Activated CD4-positive, alpha-beta T cell treated with anti-CD3 and anti-CD28 coated beads for 24 hours (primary cell): ENCODE measurements around the gene TMEM115.
A peak's percentile ranks its signal among the peaks of the same experiment; 100 is the strongest.
"Not testable (repeated sequence)": the region's sequence is repeated elsewhere in the genome, so short reads cannot be mapped to it uniquely, and the experiment has no call there.

Source experiments
- DNase-seq, 2 donors: peaks; one replicate each; pipeline ENCODE4 v3.0.0-alpha.2; 2020; ENCODE audit warnings: low read depth in 2 of 2

Gene TMEM115

GRCh38 chr3:50318615-50319014, 40.7 kb downstream of the TMEM115 start:
- DNase-seq: no peak

DNA sequence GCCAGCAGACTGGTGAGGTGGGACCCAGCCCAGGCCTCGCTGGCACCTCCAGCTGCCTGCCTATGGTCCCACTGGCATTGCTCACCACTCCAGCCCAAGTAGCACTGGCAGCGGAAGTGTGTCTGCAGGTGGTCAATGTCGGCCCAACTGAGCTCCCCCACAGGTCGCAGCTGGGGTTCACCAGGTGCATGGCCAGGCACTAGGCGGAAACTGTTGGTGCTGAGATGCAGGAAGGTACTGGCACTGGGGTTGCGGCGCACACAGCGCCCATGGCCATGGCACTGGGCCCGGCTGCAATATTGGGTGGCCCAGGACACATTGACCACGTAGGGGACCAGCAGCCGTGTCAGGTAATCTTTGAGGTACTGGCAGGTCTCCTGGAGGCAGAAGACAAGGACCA, 41.2 kb downstream of the TMEM115 start:
- no peak for DNase-seq

DNA sequence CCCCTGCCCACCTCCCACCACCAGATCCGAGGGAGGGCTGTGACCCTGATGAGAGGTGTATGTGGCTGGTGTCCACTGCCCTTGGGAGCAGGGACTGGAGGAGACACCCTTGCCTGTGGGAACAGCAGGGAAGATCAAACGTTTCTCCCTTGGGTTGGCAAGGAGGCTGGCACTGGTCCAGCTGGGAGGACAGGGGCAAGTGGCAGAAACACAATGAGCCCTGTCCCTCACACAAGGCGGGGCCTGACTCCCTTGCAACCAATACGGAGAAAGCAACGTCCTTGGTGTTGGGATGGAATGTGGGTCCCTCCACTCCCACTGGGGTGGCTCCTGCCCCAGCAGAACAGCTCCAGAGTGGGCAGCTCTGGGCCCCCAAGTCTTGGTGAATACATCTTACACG, 42.0 kb downstream of the TMEM115 start:
- DNase-seq: no peak

- DNase-seq: peak in 1 of 2 donors; percentile 34
These were observed 42.6 kb downstream of the TMEM115 start for GRCh38 chr3:50316657-50317242.

GRCh38 chr3:50314816-50315215, 44.5 kb downstream of the TMEM115 start:
- DNase-seq: no peak

DNA sequence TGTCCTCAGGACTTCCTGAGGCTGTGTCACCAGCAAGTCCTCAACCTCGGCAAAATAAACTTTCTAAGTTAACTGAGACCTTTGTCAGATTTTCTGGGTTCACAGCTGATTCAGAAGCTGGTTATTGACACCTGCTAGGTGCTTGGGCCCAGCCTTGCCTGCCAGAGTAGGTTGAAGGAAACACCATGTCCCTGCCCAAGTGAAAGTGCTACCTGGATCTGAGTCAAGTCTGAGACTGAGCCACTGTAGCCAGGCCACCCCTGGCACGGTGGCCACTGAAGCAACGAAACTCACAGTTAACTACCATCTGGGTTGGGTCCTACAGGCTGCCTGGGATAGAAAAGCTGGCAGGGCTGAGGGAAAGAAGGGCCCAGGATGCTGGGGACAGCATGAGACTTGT, 45.0 kb downstream of the TMEM115 start:
- DNase-seq: no peak

GRCh38 chr3:50312041-50312440, 47.3 kb downstream of the TMEM115 start:
- not testable (repeated sequence) for DNase-seq
